Mucosa of gallbladder (tissue), 1 donor: ENCODE measurements around the gene WNT7A. TPM values are rescaled to one million over a fixed set of nuclear protein-coding genes. Genes with fewer than 3 reads are reported as not detected.

Experiments used
- DNase-seq: peaks from one replicate; pipeline ENCODE4 v3.0.0-alpha.2; 2020; ENCODE audit warnings: low spot score
- total RNA-seq: library from RNA; stranded (reverse); gene quantifications from one replicate; pipeline ENCODE4 v1.2.1, GENCODE V29; 2021
- donor health status: DM: no; HTN: no; CAD: no.

WNT7A gene
- total RNA-seq, 1 donor from 2014 or later, result 4.7 TPM

GRCh38 chr3:13827699-13828098, 52.2 kb downstream of the WNT7A start:
- DNase-seq, result peak; percentile 77

DNA sequence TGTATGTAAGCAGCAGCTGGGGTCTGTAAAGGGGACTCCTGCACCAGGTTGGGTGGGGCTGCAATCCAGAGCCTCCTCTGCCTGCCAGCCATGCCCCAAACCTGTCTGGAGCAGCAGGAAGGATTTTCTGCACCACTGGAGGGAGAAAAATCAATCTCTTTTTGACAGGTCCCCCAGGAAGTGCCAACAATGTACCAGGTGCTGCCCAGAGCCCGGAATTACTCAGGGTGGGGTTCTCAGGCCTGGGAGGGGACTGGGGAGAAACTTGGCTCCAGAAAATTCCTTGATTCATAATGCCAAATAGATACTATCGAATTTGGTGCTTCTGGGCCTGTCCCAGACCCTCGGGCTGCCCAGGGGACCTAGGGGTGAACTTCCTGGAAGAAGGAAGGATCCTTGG, 52.6 kb downstream of the WNT7A start:
- peak; percentile 17 for DNase-seq

DNA sequence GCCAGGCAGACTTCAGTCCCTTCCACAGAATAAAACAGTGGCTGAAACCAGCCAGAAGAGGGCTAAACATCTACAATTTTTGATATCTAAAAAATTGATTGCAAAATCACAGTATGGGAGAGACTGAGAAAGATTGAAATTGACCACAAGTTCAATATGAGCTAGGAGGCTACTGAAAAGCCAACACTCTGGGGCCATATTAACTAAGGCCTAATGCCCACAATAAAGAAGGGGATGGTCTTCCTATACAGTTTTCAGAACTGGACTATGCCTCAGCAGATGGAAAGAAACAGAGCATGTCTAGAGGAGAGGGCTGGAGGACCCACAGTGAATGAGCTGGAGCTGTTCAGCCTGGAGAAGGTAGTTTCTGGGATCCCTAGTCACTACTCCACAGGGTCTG, 53.2 kb downstream of the WNT7A start:
- DNase-seq, result no peak

DNA sequence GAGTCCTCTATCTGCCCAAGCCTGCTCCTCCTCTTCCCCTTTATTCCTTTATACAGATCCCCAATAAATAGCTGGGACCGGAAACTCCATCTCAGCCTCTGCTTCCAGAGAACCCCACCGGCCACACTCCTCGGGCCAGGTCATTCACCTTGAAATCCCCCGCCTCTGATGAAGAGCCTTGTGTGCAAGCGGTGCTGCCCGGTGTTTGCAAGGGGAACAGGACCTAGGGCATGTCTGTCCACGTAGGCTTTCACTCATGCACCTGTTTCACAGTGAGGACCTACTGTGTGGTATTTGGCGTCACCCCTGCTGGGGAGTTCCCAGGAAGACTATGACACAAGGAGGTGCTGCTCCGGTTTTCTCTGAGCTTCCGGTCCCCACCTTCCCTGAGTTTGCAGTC, 54.0 kb downstream of the WNT7A start:
- no peak for DNase-seq

GRCh38 chr3:13825311-13825579, 54.6 kb downstream of the WNT7A start:
- DNase-seq, result no peak

GRCh38 chr3:13824521-13825310, 55.2 kb downstream of the WNT7A start:
- DNase-seq, result no peak

- DNase-seq, result no peak
These were observed 56.2 kb downstream of the WNT7A start for GRCh38 chr3:13823692-13824091.

- no peak for DNase-seq
These were observed 56.8 kb downstream of the WNT7A start for GRCh38 chr3:13822871-13823585.

GRCh38 chr3:13822042-13822441, 57.8 kb downstream of the WNT7A start:
- DNase-seq, result no peak

DNA sequence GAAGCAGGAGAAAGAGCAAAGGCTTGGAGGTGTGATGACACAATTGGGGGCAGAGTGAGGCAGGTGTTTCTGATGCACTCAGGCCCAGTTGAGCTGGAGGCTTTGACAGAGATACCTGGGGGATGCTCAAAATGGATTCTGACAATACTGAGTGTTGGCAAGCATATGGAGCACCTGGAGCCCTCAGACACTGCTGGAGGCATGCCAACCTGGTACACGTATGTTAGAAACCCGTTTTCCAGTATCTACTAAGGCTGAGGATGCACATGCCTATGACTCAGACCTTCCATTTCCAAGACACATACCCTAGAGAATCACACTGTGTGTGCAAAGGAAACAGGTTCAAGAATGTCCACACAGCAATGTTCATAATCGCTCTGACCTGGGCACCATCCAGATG, 58.7 kb downstream of the WNT7A start:
- DNase-seq, result no peak

- DNase-seq, result no peak
These were observed 61.0 kb downstream of the WNT7A start for GRCh38 chr3:13818919-13819318.

- DNase-seq, result no peak
These were observed 64.7 kb downstream of the WNT7A start for GRCh38 chr3:13815088-13815683.

DNA sequence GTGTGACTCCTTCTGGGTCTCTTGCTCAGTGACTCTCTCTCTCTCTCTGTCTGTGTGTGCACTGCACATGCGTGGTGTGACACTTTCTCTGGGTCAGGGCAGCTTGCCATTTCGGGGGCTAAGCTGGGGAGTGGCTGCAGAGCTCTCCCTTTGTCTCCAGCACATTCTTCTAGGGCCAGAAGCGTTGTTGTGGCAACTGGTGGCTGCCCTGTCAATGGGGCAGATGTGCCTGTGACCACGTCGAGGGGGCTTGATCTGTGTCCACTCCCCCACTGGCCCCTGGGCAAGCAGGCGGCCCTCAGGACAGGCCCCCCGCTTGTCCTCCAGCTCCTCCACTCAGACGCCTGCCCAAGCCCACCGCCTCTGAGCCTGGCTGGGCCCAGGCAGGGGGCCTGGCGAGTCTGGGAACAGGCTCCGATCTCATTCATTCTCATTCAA, 67.8 kb downstream of the WNT7A start:
- DNase-seq, result no peak

- no peak for DNase-seq
These were observed 68.3 kb downstream of the WNT7A start for GRCh38 chr3:13811614-13812013.

DNA sequence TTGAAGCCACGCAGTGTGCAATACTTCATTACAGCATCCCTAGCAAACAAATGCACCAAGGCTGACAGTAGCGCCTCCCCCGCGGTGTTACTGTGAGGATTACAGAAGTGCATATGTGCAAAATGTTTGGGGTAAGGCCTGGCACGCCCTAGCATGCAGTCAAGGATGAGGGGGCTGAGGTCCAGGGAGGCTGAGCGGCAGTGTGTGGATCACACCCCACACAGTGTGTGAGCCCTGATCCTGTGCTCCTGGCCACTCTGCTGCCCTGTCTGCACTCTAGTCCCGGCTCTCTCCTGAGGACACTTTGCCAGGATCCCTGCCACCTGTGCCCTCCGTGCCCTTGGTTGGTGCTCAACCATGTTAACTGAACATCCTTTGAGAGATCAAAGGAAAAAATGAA, 71.3 kb downstream of the WNT7A start:
- DNase-seq, result no peak

- DNase-seq, result no peak
These were observed 78.3 kb downstream of the WNT7A start for GRCh38 chr3:13801361-13802204.

GRCh38 chr3:13800064-13800463, 79.8 kb downstream of the WNT7A start:
- DNase-seq, result no peak

DNA sequence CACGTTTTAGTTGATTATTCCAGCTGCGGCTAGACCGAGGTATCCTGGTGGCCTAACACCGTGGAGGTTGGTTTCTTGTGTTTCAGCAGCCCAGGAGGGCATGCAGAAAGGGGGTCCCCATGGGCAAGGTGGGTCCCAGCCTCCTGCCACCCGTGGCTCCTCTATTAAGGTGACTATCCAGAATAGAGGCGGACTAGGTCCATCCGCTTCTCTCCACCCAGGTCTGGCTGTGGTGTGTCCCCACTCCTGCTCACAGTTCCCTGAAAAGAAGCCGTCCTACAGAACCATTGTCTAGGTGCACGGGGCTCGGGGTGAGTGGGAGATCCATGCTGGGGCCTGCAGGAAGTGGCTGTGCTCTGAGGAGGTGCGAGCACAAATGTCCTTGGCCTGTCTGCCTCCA, 81.5 kb downstream of the WNT7A start:
- DNase-seq, result no peak

DNA sequence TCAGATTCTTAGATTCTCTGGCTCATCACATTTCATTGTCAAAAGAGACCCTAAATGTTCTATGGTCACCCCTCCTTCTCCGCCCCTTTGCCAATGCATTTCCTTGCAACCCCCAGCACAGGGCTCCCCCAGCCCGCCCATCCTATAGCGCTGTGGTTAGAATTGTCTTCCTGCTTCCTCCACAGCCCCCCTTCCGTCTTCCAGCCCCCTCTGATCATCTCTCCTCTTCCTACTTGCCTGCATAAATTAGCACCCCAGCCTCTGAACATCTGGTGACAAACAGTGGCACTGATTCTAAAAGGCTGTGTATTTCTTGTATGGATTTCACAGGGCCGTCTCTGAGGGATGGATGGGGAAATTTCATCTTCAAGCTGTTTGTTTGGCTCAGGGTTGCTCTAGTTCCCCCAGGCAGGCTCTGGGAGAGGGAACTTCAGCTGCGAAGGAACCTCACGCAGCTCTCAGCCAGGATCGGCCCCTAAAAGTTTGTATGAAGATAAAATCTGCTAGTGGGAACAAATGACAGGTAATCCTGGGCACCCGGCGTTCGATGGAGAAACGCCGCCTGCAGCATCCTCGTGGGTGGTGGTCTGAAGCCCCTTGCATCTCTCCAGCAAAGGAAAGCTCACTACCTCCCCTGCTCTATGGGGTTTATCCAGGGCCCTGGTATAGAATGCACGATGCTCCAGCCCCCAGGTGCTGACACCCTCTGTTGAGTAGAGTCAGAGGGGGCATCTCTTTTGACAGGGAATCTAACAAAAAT, 83.0 kb downstream of the WNT7A start:
- DNase-seq, result no peak

DNA sequence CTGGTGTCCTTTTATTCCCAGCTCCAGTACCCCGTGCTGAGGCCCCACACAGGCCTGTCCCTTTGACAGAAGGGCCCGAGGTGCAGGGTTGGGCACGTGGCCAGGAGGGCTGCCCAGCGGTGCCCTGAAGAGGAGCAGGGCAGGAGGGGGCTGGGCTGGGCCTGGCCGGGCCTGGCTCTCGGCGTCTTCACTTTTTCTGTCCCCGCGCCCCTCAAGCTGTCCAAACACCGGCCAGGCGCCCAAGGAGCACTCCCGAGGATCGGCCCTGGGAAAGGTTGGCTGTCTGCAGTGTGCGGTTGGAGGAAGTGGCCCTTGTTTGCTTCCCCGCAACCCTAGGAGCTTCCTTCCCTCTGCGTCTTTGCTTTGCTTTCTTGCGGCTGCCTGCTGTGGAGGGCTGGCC, 84.1 kb downstream of the WNT7A start:
- DNase-seq, result no peak

DNA sequence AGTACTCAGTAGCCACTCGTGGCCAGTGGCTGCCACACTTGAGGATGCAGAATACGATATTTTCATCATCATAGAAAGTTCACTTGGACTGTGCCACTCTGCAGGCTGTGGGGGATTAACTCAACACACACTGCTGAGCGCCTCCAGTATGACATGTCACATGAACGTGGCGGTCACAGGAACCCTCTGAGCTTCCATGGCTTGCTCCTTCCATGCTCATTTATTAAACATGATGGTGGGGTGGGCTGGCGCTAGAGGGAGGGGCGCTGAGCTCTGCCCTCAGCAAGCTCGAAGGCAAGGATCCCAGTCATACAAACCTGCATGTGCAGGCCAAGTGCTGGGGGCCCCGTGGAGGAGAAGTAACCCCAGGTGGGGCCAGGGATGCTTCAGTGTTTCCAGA, 85.5 kb downstream of the WNT7A start:
- no peak for DNase-seq

- no peak for DNase-seq
These were observed 86.4 kb downstream of the WNT7A start for GRCh38 chr3:13793451-13793850.
